GM10266 (cell line): ENCODE results near the gene CHTF18.

Experiments
- DNase-seq: peaks from one replicate; pipeline ENCODE4 v3.0.0; 2012; ENCODE audit errors: extremely low spot score
- TF ChIP-seq, protein P1 (sequence below): IDR thresholded peaks from 2 replicates; pipeline ENCODE4 v1.5.1; 2012; ENCODE audit warnings: mild to moderate bottlenecking, low read depth; ENCODE audit not compliant: control insufficient read depth, insufficient read depth; ENCODE audit errors: missing control alignments

The CHTF18 gene

DNA sequence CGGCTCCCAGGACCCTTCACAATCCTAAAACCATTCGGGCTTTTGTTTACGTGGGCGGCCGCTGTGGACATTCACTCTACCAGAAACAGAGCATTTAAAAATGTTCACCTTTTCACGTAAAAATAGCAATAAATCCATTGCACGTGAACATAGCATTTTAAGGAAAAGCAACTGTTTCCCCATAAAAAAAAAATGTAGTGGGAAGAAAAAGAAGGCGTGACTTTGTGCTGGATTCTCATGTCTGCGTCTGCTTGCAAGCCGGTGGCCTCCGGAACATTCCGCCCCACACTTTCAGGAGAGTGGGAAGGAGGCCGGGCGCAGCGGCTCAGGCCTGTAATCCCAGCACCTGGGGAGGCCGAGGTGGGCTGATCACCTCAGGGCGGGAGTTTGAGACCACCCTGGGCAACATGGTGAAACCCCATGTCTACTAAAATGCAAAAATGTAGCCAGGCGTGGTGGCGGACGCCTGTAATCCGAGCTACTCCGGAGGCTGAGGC, 25.5 kb downstream of the CHTF18 start:
- no peak for DNase-seq
- TF ChIP-seq, protein P1, sequence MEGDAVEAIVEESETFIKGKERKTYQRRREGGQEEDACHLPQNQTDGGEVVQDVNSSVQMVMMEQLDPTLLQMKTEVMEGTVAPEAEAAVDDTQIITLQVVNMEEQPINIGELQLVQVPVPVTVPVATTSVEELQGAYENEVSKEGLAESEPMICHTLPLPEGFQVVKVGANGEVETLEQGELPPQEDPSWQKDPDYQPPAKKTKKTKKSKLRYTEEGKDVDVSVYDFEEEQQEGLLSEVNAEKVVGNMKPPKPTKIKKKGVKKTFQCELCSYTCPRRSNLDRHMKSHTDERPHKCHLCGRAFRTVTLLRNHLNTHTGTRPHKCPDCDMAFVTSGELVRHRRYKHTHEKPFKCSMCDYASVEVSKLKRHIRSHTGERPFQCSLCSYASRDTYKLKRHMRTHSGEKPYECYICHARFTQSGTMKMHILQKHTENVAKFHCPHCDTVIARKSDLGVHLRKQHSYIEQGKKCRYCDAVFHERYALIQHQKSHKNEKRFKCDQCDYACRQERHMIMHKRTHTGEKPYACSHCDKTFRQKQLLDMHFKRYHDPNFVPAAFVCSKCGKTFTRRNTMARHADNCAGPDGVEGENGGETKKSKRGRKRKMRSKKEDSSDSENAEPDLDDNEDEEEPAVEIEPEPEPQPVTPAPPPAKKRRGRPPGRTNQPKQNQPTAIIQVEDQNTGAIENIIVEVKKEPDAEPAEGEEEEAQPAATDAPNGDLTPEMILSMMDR, result no peak

DNA sequence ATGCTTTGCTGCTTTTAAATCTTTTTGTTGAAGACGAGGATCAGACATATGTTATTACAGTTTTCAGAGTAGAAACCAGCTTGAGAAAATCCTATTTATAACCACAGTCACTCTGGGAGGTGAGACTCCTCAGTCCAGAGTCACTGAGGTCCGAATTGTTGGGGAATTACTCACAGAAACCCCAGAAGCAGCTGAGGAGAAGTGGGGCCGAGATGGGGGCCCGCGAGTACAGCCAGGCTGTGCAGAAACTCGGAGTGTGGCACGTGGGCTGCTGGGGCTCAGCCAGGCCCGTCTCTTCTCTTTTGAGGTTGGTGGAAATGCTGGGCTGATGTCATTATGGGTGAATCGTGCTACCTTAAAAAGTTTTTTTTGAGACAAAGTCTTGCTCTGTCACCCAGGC, 26.6 kb downstream of the CHTF18 start:
- TF ChIP-seq, protein P1, result no peak
- no peak for DNase-seq

DNA sequence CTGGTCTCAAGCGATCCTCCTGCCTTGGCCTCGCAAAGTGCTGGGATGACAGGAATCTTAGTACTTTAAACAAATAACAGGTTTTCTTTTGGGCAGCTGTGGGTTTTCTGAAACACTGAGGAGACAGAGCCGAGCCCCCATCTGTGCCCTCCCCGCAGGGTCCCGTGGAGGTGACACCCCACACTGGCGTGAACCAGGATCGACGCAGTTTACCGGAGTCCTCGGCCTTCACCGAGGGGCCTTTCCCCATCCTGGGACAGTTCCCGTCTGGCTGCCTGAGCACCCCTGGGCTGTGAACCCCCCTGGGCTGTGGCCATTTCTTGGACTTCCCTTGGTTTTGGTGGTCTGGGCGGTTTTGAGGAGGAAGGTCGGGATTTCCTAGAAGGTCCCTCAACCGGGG, 27.4 kb downstream of the CHTF18 start:
- DNase-seq, result no peak
- TF ChIP-seq, protein P1, result no peak

DNA sequence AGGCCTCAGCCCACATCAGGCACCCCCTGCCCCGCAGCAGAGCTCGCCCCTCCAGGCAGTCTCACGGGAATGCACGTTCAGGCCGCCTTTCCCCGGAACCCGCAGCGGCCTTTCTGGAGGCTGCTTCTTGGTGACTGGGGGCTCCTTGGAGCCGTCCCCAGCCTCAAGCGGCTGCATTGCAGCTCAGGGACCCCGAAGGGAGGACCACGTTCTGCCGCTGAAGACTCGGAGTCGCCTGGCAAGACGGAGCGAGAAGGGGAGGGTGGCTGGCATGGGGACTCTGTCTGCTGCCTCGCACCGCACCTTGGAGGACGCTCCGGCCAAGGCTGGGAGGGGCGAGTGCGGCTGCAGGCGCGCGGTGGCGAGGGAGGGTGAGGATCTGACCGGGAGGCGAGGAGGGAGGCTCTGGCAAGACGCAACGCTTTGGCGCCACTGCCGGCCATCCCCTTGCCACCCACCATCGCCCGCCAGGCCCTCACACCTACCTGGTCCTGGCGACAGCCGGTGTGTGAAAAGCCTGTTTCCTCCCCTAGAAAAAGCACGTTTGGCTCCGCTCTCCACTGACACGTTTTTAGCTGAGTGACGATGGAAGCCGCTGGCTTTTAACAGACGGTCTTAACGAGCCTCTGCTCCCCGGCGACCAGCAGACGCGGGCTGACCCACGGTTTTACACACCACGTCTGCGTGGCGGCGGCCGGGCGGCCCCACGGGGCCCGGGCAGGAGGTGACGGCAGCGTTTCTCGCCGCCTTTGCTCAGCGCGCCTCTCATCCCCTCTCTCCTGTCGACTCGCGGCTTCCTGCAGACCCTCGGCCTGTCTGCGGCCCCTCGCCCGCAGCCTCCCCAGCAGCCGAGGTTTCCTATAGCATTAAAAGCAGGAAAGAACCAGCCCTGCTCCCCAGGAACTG, 28.8 kb downstream of the CHTF18 start:
- DNase-seq, result no peak
- TF ChIP-seq, protein P1, result no peak

DNA sequence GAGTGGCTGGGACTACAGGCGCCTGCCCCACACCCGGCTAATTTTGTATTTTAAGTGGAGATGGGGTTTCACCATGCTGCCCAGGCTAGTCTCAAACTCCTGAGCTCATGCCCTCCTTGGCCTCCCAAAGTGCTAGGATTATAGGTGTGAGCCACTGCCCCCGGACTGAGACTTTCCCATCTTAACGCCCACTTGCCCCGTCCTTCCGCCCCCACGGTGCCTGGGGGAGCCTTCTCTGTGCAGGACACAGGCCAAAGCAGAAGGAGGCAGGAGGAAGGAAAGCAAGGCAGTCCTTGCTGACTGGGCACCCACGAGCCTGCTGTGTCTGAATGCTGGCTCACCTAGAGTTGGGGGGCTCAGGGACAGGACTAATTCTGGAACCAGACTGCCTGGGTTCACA, 29.7 kb downstream of the CHTF18 start:
- DNase-seq, result no peak
- TF ChIP-seq, protein P1, result no peak

DNA sequence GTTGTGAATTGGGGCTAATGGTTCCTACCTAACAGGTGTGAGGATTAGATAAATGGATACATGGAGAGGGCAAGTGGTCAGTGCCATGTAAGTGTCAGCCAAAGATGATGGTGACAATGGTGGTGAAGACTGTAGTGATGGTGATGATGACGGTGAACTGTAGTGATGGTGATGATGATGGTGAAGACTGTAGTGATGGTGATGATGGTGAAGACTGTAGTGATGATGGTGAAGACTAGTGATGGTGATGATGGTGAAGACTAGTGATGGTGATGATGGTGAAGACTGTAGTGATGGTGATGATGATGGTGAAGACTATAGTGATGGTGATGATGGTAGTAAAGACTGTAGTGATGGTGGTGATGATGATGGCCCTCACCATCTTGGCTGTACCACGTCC, 30.2 kb downstream of the CHTF18 start:
- no peak for DNase-seq
- TF ChIP-seq, protein P1, result no peak
